KMS-11 (cell line): ENCODE results near the gene LPXN.

ENCODE experiments used
- H2AFZ ChIP-seq: fragments of 200-600 bp; sonication (generic); 2 replicates; pipeline ENCODE4 v1.6.1; 2016; ENCODE audit warnings: antibody characterized with exemption, mixed run types, low read depth
- H3K27ac ChIP-seq: fragments of 200-600 bp; sonication (generic); 2 replicates; pipeline ENCODE4 v1.6.1; 2016; ENCODE audit warnings: mild to moderate bottlenecking, mixed run types
- H3K27me3 ChIP-seq: fragments of 200-600 bp; sonication (generic); 2 replicates; pipeline ENCODE4 v1.6.1; 2017; ENCODE audit warnings: mild to moderate bottlenecking, low read depth, mixed run types, moderate library complexity; ENCODE audit not compliant: insufficient read depth
- H3K36me3 ChIP-seq: fragments of 200-600 bp; sonication (generic); 2 replicates; pipeline ENCODE4 v1.6.1; 2017; ENCODE audit warnings: mild to moderate bottlenecking, mixed run types; ENCODE audit not compliant: insufficient read depth
- H3K4me1 ChIP-seq: fragments of 200-600 bp; sonication (generic); 2 replicates; pipeline ENCODE4 v1.6.1; 2016; ENCODE audit warnings: mild to moderate bottlenecking, low read depth, mixed run types; ENCODE audit not compliant: poor library complexity, severe bottlenecking
- H3K4me2 ChIP-seq: fragments of 200-600 bp; sonication (generic); 2 replicates; pipeline ENCODE4 v1.7.0; 2016; ENCODE audit warnings: mild to moderate bottlenecking, mixed run types
- H3K4me3 ChIP-seq: fragments of 200-600 bp; sonication (generic); IDR thresholded peaks from 2 replicates; pipeline ENCODE4 v1.6.1; 2017; ENCODE audit warnings: low read depth, low read length, mixed read lengths; ENCODE audit not compliant: insufficient read depth
- H3K79me2 ChIP-seq: fragments of 200-600 bp; sonication (generic); 2 replicates; pipeline ENCODE4 v1.6.1; 2016; ENCODE audit warnings: low read depth, mixed run types; ENCODE audit not compliant: insufficient read depth
- H3K9ac ChIP-seq: fragments of 200-600 bp; sonication (generic); 2 replicates; pipeline ENCODE4 v1.6.1; 2016; ENCODE audit warnings: mild to moderate bottlenecking, mixed run types
- H4K20me1 ChIP-seq: fragments of 200-600 bp; sonication (generic); 2 replicates; pipeline ENCODE4 v1.6.1; 2016; ENCODE audit warnings: mild to moderate bottlenecking, mixed run types; ENCODE audit not compliant: insufficient read depth
- TF ChIP-seq, protein P1 (sequence below): fragments of 200-600 bp; sonication (generic); conservative IDR thresholded peaks from 2 replicates; pipeline ENCODE4 v1.6.1; 2017; ENCODE audit warnings: low read depth, mild to moderate bottlenecking, antibody characterized with exemption, low read length, moderate library complexity, mixed read lengths

The LPXN gene

DNA sequence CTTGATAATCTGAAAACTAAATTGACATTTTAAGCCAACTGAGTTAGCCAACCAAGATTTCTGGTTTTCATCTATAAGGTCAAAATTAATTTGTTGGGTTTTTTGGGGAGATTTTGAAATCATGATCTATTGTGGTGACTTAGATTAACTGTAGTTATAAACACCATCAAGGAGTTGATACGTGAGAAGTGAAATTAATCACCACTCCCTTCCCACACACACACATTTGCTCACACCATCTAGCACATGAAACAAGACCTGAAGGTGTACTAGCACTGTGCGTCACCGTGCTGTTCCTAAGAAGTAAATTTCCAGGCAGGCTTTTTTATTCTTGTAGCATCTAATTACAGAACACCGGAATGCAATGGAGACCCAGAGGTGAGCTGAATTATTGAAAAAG, 69.8 kb downstream of the LPXN start:
- H3K4me1 ChIP-seq = no peaks in the 10 kb centered on the region
- no peak overlapping the region for H3K27ac ChIP-seq
- no peak overlapping the region for H3K4me2 ChIP-seq
- TF ChIP-seq, protein P1, sequence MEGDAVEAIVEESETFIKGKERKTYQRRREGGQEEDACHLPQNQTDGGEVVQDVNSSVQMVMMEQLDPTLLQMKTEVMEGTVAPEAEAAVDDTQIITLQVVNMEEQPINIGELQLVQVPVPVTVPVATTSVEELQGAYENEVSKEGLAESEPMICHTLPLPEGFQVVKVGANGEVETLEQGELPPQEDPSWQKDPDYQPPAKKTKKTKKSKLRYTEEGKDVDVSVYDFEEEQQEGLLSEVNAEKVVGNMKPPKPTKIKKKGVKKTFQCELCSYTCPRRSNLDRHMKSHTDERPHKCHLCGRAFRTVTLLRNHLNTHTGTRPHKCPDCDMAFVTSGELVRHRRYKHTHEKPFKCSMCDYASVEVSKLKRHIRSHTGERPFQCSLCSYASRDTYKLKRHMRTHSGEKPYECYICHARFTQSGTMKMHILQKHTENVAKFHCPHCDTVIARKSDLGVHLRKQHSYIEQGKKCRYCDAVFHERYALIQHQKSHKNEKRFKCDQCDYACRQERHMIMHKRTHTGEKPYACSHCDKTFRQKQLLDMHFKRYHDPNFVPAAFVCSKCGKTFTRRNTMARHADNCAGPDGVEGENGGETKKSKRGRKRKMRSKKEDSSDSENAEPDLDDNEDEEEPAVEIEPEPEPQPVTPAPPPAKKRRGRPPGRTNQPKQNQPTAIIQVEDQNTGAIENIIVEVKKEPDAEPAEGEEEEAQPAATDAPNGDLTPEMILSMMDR = no peak
- H3K36me3 ChIP-seq = no peaks in the 10 kb centered on the region
- no peaks in the 10 kb centered on the region for H4K20me1 ChIP-seq
- H3K79me2 ChIP-seq = no peaks in the 10 kb centered on the region
- H3K9ac ChIP-seq = no peak overlapping the region
- H3K4me3 ChIP-seq = no peak overlapping the region
- no peaks in the 10 kb centered on the region for H3K27me3 ChIP-seq
- H2AFZ ChIP-seq = no peak overlapping the region

DNA sequence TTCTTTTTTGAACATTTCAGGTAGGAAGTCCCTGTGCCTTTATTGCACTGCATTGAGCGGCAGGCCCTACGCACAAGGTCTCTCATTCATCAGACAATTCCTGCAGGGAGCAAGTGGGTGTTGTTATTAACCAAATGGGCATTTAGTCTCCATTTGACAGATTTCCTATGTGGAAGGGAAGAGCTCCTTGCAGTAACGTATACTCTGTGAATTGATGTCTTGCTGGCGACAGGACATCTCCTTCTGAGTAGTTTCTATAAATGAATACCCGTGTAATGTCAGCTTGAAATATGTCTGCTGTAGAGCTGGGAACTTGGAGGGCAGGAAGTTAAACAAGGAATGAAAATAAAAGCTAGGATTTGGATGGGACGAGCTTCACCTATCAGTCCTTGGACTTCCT, 71.4 kb downstream of the LPXN start:
- no peak overlapping the region for H3K9ac ChIP-seq
- no peak overlapping the region for H2AFZ ChIP-seq
- no peaks in the 10 kb centered on the region for H3K27me3 ChIP-seq
- TF ChIP-seq, protein P1 = no peak
- H3K27ac ChIP-seq = no peak overlapping the region
- H3K79me2 ChIP-seq = no peaks in the 10 kb centered on the region
- no peaks in the 10 kb centered on the region for H3K36me3 ChIP-seq
- H4K20me1 ChIP-seq = no peaks in the 10 kb centered on the region
- no peak overlapping the region for H3K4me2 ChIP-seq
- H3K4me3 ChIP-seq = no peak overlapping the region
- no peaks in the 10 kb centered on the region for H3K4me1 ChIP-seq

DNA sequence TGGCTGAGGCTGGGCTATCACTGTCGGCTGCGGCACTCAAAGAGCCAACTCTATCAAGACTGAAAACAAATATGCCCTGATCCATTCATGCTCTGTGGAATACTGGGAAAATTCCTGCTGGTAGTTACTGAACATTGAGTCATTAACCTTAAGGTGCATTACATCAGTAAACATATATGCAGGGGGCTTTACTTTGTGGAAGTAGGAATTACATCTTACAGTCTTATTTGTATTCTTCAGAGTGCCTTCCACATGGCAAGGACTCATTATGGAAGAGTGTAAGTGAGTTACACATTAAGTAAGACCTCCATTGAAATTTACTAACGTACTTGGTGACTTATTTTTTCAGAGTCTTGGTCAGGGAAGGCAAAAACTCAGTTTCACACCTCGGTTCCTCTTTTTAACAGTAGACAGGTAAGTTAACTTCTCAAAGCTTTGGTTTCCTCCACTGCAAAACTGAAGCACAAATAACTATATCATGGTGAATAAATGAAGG, 72.2 kb downstream of the LPXN start:
- H3K27ac ChIP-seq = no peak overlapping the region
- no peak overlapping the region for H3K9ac ChIP-seq
- H3K4me3 ChIP-seq = no peak overlapping the region
- no peaks in the 10 kb centered on the region for H4K20me1 ChIP-seq
- TF ChIP-seq, protein P1 = no peak
- no peaks in the 10 kb centered on the region for H3K79me2 ChIP-seq
- H3K36me3 ChIP-seq = no peaks in the 10 kb centered on the region
- H2AFZ ChIP-seq = no peak overlapping the region
- no peak overlapping the region for H3K4me2 ChIP-seq
- H3K27me3 ChIP-seq = no peaks in the 10 kb centered on the region
- no peaks in the 10 kb centered on the region for H3K4me1 ChIP-seq

DNA sequence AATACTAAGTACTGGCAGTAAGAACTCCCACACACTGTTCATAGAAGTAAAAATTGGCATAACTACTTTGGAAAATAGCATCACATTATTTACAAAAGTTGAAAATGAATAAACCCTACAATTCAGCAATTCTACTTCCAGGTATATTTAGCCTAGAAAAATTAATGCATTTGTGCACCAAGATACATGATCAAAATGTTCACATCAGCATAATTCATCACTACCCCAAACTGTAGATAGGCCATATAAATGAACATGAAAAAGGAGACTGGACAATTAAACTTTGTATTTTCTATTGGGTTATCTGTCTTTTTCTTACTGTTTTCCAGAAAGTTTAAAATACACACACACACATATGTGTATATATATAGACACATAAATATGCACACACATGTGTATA, 73.7 kb downstream of the LPXN start:
- Histone ChIP-seq H3K79me2 (no peaks in the 10 kb centered on the region), H3K4me1 (peaks cover 4% of the 10 kb centered on the region), H3K27me3 (no peaks in the 10 kb centered on the region), H3K4me3 (no peak overlapping the region), H3K4me2 (no peak overlapping the region), H2AFZ (no peak overlapping the region), H3K36me3 (no peaks in the 10 kb centered on the region), H3K9ac (no peak overlapping the region), H3K27ac (no peak overlapping the region), H4K20me1 (no peaks in the 10 kb centered on the region)
- TF ChIP-seq, protein P1 = no peak
